ENCODE results near the gene JSRP1.

- TF ChIP-seq CTCF (conservative IDR thresholded peaks at IDR 0.05) (no peak), ZFX (IDR thresholded peaks at IDR 0.05) (no peak)
Measured at GRCh38 chr19:2210206-2210605, 46.0 kb downstream of the JSRP1 start.
